Stimulated activated CD8-positive, alpha-beta memory T cell treated with anti-CD3 and anti-CD28 coated beads, Interleukin-12 subunit alpha, Interleukin-12 subunit beta, amount 100 ng/mL, for 4 hours (primary cell): ENCODE data around the gene HIVEP3.
"Not testable (repeated sequence)": the region's sequence is repeated elsewhere in the genome, so short reads cannot be mapped to it uniquely, and the experiment has no call there.

Source experiments
- DNase-seq: peaks from one replicate; pipeline ENCODE4 v3.0.0-alpha.2; 2020; ENCODE audit warnings: low read depth

The HIVEP3 gene

GRCh38 chr1:41580520-41581172 is 338.1 kb downstream of the HIVEP3 start:
- DNase-seq = no peak

DNA sequence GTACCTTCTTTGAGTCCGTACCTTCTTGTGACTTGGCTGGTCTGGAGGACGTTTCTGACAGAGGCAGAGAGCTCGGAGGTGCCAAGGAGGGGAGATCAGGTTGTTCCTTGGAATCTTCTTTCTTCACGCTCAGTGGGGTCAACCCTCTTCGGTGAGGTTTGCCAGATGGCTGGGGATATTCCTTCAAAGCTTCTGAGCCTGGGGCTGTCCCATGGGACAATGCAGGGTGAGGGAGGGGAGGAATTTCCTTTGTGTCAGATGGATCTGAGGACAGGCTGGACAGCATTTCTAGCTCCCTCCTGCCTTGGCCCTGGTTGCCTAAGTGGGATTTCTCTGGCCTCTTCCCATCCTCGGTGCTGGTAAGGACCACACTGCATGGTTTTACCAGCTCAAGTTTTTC is 338.7 kb downstream of the HIVEP3 start:
- DNase-seq = no peak

GRCh38 chr1:41578712-41579335 is 339.9 kb downstream of the HIVEP3 start:
- no peak for DNase-seq

DNA sequence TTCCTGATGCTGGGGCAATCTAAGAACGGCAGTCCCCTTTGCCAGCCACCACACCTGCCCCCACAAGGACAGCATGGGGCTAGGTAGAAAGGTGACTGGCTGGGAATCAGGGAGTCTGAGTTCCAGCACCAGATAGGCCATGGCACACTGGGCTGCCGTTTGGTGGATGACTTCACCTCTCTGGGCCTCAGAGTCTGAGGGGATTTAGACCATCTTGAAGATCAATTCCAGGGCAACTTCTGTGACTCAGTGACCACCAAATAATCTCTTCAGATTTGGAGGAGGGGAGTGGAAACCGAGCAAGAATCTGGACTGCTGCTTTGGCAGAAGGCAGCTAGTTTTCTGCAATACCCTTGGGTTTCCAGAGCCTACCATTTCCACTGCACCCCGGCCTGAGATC is 342.1 kb downstream of the HIVEP3 start:
- DNase-seq = no peak

- no peak for DNase-seq
Measured at GRCh38 chr1:41576206-41576605, 342.5 kb downstream of the HIVEP3 start.

DNA sequence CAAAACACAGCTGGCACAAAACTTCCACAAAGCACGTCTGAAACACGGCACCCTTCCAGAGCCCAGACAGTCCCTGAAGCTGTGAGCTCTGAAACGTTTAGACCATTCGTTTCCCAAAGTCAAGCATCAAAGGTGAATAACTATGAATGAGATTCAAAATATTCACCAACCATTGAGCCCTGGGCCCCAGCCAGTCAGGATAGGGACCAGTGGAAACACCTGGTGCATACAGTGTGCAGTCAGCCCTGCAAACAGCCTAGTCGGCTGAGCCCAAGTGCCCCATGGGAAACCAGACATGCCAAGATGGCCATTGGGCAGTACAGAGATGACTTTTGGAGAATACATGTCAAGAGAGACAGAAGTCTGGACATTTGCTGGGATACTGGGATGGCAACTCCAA is 343.9 kb downstream of the HIVEP3 start:
- no peak for DNase-seq

- peak; percentile 56 for DNase-seq
Measured at GRCh38 chr1:41573785-41574713, 344.7 kb downstream of the HIVEP3 start.

DNA sequence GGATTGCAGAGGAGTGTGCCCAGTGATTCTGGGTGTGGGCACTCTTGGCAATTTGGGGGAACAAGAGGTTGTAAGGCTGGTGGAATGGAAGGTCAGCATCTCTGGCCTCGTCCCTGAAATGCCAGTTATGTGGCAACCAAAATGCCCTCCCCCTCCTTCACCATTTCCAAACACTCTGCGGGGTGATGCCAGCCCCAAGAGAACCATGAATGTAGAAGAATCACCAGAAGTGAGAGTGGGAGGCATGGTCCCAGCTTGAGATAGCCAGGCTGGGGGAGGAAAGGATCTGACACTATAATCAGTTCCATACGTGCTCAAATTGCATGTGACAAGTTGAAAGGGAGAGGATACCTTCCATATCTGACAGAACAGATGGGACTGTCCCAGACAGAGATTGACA is 345.5 kb downstream of the HIVEP3 start:
- no peak for DNase-seq

GRCh38 chr1:41572224-41572623 is 346.5 kb downstream of the HIVEP3 start:
- DNase-seq = no peak

DNA sequence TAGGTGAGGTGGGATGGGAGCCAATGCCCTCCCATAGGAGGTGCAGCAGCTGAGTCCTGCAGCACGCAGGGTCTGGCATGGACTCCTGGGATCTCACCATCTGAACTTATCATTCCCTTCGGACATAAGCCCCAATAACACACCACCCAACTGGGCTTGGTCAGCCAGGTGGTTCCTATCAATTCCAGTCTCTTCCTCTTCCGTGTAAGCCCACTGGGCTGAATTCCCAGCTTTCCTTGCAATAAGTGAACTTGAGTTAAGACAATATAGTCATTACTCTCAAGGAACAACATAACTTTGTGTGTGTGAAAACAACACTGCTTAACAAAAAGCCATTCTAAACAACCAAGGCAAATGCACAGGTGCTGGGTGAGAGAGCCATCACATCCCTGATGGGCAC is 347.7 kb downstream of the HIVEP3 start:
- DNase-seq = no peak

DNA sequence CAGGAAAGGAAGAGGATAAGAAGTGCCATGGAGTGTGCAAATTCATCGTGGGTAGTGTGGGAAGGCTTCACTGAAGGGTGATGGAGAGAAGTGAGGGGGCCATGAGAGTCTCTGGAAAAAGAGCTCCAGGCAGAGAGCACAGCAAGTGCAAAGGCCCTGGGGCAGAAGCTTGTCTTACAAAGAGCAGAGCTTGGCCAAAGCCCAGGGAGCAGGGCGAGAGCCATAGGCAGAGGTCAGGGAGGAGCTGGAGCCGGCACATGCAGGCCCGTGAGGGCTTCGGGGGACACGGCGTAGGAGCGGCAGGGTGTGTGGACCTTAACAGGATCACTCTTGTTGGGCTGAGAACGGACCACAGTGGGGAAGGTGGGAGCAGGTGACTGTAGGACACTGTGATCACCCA is 350.5 kb downstream of the HIVEP3 start:
- no peak for DNase-seq

DNA sequence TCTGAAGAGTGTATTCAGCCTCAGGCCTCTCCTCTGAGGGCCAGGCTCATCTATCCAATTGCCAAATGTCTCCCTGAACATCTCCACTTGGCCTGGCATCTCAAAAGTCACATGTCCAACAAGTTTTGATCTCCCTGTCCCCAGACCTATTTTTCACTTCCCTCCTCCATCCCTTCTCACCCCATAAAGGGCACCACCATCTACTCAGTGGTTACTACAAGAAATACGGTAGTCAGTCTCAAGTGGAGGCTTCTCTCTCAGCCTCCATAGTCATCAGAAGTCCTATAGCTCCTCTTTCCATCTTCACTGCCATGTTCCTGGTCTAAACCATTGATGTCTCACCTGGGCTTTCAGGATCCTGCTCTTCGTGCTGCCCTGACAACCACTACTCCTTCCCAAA is 351.8 kb downstream of the HIVEP3 start:
- no peak for DNase-seq

GRCh38 chr1:41566274-41566885 is 352.3 kb downstream of the HIVEP3 start:
- DNase-seq = no peak

DNA sequence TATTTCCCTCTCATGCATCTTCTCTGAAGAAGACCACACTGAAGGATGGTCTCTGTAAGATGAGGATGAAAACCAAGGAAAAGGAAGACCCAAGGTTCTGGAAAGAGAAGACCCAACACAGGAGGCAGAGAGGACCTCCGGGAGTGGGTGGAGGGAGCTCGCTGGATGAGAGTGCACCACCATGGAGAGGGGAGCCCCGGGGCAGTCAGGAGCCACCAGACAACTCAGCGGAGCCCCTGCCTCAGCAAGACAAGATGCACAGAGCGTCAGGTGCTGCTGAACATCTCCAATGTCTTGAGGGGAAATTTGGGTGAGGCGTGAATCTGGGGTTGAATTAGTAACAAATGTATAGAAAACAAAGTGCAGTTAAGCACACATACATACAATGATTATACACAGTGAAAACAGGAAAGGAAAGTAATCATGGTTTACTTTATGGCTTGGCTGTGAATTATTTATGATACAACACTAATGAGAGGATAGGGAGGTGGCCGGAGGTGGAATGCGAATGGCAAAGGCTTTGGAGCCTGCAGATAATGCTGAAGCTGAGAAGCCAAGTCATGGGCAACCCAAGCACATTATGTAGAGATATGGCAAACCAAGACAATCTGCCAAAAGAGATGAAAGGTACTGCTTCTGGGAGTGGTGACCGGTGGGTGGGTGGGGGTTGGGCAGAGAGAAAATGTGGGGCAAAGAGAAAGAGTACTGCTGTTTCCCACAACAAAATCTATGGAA is 353.8 kb downstream of the HIVEP3 start:
- DNase-seq = no peak

DNA sequence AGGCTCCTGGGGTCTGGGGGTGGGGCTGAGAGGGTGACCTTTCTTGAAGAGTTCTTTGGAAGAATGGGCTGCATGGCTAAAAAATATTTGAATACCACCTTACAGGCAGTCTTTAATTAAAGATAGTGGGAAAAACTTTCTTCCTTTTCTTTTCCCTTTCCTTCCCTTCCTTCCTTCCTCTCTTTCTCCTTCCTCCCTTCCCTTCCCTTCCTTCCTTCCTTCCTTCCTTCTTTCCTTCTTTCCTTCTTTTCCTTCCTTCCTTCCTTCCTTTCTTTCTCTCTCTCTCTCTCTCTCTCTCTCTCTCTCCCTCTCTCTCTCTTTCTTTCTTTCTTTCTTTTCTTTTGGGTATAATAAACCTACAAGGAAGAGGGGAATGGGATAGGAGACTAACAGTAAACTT is 356.4 kb downstream of the HIVEP3 start:
- DNase-seq = no peak

- no peak for DNase-seq
Measured at GRCh38 chr1:41560931-41561330, 357.8 kb downstream of the HIVEP3 start.

- DNase-seq = no peak
Measured at GRCh38 chr1:41560496-41560895, 358.2 kb downstream of the HIVEP3 start.

DNA sequence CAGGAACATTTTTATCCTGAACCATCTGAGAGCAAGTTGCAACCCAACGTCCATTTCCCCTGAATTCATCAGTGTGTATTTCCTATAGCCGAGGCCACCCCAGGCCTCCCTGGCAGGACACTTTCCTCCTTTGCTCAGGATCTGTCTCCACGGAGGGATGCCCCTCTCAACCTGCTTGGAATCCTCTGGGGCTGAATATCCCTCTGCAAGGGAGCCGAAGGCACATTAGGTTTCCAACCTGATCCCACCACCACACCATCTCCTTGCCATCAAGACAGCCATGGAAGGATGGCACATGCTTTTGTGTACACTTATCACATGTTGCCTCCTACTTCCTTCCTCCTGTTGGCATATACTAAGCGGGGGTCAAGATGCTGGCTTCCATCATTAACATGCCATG is 359.4 kb downstream of the HIVEP3 start:
- no peak for DNase-seq

DNA sequence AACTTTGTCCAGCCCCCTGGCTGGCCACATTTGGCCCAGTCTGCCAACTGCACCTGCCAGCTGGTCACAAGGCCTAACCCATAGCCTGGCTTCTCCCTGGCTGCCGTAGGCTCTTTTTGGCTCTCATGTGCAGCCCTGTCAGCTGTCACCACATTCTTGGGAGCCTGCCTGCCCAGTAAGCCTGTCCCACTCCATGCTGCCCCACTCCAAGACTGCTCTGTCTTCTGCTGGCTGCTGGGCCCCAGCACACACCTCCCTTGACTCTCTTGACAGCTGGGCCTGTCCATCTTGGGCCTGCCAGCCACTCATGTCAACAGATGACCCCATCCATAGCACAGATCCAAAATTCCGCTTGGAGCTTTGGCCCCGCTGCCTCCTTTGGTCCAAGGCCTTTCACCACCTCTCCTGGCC is 360.0 kb downstream of the HIVEP3 start:
- no peak for DNase-seq

DNA sequence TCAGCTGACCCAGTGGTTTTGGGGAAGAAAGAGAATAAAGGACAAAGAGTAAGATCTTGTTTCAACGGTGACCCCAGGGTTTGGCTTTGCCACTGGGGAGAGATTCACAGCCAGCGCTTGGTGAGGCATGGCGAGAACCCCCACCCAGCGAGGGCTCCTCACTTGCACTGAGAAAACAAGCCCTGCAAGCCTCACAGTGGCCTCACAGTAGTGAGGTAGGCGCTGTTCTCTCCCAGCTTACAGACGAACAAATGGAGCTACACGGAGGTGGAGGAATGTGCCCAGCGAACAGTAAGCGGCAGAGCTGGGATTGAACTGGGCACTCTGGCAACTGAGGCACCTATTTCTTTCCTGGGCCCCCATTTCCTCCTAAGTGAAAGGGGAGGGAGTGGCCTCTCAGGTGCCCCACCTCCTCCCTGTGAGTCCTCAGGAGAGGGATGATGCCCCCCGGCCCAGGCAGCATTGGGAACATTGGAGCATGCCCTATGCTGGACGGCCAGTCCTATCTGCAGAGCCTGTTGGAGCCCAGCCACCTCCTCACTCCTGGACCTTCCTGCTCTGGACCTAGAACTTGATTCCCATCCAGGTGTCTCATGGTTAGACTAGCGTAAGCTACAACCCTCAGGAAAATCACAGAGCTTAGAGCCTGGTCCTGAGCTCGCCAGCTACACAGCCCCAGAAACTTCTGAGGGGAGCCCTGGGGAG is 360.8 kb downstream of the HIVEP3 start:
- no peak for DNase-seq

DNA sequence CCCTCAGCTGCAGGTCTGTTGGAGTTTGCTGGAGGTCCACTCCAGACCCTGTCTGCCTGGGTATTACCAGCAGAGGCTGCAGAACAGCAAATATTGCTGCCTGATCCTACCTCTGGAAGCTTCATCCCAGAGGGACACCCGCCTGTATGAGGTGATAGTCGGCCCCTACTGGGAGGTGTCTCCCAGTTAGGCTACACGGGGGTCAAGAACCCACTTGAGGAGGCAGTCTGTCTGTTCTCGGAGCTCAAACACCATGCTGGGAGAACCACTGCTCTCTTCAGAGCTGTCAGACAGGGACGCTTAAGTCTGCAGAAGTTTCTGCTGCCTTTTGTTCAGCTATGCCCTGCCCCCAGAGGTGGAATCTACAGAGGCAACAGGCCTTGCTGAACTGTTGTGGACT is 364.0 kb downstream of the HIVEP3 start:
- not testable (repeated sequence) for DNase-seq
